Activated T-cell treated with anti-CD3 and anti-CD28 coated beads for 24 hours (primary cell): Measurements from ENCODE around the gene ANXA6.
"Not testable (repeated sequence)": the region's sequence is repeated elsewhere in the genome, so short reads cannot be mapped to it uniquely, and the experiment has no call there.

ENCODE experiments used
- DNase-seq: peaks from one replicate; pipeline ENCODE4 v3.0.0-alpha.2; 2020; ENCODE audit warnings: low read depth

The ANXA6 gene

GRCh38 chr5:151157426-151158286, at the start of gene ANXA6:
Gene ANXA6 (minus strand): TSS chr5:151157779. CDS start chr5:151147901, 9,878 bp downstream.
- DNase-seq: peak; percentile 57

GRCh38 chr5:151205411-151205810, 47.8 kb upstream of the ANXA6 start:
- no peak for DNase-seq

GRCh38 chr5:151204051-151204450, 46.5 kb upstream of the ANXA6 start:
- DNase-seq: no peak

- no peak for DNase-seq
These were observed 45.0 kb upstream of the ANXA6 start for GRCh38 chr5:151202381-151203139.

GRCh38 chr5:151200913-151201595, 43.5 kb upstream of the ANXA6 start:
- DNase-seq: no peak

- no peak for DNase-seq
These were observed 42.1 kb upstream of the ANXA6 start for GRCh38 chr5:151199581-151200185.

GRCh38 chr5:151198861-151199260, 41.3 kb upstream of the ANXA6 start:
- no peak for DNase-seq

GRCh38 chr5:151197291-151197600, 39.7 kb upstream of the ANXA6 start:
- DNase-seq: not testable (repeated sequence)

GRCh38 chr5:151196556-151197290, 39.1 kb upstream of the ANXA6 start:
- no peak for DNase-seq

- DNase-seq: no peak
These were observed 38.0 kb upstream of the ANXA6 start for GRCh38 chr5:151195622-151196021.

GRCh38 chr5:151192626-151193025, 35.0 kb upstream of the ANXA6 start:
- DNase-seq: no peak

- DNase-seq: no peak
These were observed 34.1 kb upstream of the ANXA6 start for GRCh38 chr5:151191661-151192060.

GRCh38 chr5:151189151-151189550, 31.6 kb upstream of the ANXA6 start:
- DNase-seq: no peak

- DNase-seq: no peak
These were observed 29.0 kb upstream of the ANXA6 start for GRCh38 chr5:151186538-151186937.

- DNase-seq: no peak
These were observed 28.5 kb upstream of the ANXA6 start for GRCh38 chr5:151186052-151186451.

GRCh38 chr5:151184316-151185042, 26.9 kb upstream of the ANXA6 start:
- DNase-seq: no peak

- no peak for DNase-seq
These were observed 26.1 kb upstream of the ANXA6 start for GRCh38 chr5:151183456-151184245.

GRCh38 chr5:151182976-151183375, 25.4 kb upstream of the ANXA6 start:
- DNase-seq: no peak

- DNase-seq: no peak
These were observed 24.9 kb upstream of the ANXA6 start for GRCh38 chr5:151182524-151182900.
